ENCODE measurements around the gene RGS14.
"Not testable (repeated sequence)": the region's sequence is repeated elsewhere in the genome, so short reads cannot be mapped to it uniquely, and the experiment has no call there.

The RGS14 gene

DNA sequence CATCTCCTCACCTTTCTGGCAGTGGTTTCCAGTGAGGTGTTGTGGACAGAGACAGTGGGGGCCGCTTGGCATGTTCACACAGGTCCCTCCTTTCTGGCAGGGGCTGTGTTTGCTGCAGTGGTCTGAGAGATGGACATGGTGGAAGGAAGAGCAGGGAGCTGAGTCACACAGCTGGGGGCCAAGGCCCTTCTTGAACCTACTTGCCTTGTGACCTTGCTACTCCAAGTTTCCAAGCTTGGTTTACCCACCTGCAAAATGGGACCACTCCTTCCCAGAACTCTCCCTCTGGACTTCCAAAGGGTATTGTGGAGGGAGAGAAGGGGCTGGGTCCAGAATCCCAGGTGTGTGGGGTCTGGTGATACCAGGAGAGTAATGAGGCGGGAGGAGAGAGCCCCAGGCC is 47.6 kb downstream of the RGS14 start:
- no peak for DNase-seq

DNA sequence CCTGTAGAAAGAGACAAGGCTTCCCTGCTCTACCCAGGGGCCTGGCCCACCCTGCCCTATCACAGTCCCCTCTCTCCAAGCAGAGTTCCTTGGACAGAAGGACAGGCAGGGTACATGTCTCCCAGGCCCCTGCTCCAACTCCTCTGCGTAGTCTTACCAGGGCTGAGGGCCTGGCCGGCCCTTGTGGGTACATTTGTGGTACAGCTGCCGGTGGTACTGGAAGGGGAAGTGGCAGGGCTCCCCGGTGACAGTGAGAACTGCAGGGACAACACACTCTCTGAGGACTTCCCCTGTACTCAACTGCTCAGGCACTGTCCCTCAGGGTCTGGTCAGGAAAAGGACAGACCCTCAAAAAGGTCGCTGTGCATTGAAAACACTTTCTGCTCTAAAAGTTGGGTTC is 48.1 kb downstream of the RGS14 start:
- DNase-seq: no peak

DNA sequence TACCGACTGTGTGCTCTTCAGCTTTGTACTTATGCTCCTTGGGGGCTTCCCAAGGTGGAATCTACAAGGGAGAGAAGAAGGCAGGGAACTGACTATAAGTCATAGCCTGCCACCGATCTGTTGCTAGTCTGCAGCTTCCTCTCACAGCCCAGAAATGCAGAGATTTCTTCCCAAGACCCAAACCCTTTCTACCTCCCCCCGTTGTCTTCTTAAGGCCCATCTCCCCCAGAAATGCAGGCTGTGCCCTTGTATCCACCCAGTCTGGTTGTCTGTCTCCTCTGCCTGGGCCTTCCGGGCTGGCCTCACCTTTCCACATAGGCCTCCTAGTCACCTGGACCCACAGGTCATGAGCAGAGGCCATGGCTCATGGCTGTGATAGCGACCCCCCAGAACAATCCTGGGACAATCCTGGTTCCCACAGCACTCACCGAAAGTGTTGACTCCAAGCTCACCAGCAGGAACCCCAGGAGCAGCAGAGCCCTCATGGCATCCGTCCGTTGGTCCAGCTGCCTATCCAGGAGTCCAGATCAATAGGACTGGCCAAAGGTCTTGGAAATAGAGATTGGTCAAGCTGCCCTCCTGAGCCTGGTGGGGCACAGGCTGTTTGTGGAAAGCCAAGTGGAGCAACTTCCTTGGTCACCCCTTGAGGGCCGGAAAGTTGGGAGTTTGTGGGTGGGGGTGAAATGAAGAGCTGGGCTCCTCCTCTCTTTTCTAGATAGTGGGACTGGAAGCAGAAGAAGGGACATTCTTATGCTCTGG is 51.5 kb downstream of the RGS14 start, which contains the start of gene F12:
TSS of gene F12 (minus strand) at position 522 of the 759 bp plus-strand sequence. CDS start at position 485, 37 bp downstream.
- DNase-seq: no peak

DNA sequence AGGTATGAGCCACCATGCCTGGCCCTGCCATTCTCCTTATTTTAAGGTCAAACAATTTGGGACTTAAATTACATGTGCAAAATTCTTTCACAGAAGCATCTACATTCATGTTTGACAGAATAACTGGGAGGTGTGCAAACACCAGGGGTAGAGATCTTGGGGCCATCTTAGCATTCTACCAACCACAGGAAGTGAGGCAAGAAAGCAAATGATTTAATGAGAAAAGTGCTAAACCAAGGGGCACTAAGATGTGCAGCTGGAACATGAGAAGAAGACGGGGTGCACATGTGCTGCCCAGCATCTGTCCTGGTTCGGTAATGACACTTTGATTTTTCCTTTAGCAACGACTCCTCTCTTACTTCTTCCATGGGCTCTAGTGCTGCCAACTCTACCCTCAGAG is 52.9 kb downstream of the RGS14 start:
- no peak for DNase-seq

DNA sequence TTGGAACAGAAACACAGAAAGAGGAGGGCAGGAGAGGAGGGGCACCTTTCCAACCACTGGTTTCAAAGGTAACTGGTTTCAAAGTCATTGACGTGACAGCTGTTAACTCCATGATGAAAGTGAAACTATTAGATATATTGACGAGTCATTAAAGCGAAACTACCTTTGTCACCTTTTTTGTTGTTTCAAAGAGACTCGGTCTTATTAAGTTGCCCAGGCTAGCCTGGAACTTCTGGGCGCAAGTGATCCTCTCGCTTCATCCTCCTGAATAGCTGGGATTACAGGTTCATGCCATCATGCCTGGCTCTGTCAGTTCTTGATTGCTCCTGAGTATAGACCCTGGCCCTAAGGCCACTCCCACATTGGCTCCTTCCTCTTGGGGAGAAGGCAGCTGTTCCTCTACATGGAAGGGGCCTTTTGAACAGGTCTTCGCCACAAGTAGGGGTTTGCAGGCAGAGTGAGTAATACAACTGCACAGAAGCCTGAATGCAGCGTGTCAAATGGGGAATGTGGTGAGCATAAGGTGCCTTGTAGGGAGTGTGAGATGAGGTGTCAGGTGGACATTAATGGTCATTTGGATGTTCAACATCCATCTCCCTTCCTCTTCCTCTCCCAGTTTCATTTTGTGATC is 55.0 kb downstream of the RGS14 start:
- DNase-seq: no peak

DNA sequence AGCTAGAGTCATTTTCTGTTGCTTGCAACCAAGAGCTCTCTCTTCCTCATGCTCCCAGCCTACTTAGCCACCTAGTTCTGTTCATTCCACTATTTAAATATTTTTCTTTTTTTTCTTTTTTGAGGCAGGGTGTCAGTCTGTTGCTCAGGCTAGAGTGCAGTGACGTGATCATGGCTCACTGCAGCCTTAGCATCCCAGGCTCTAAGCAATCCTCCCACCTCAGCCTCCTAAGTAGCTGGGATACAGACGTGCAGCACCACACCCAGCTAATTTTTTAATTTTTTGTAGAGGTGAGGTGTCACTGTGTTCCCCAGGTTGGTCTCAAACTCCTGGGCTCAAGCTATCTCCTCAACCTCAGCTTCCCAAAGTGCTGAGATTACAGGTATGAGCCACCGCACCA is 56.8 kb downstream of the RGS14 start:
- no peak for DNase-seq

DNA sequence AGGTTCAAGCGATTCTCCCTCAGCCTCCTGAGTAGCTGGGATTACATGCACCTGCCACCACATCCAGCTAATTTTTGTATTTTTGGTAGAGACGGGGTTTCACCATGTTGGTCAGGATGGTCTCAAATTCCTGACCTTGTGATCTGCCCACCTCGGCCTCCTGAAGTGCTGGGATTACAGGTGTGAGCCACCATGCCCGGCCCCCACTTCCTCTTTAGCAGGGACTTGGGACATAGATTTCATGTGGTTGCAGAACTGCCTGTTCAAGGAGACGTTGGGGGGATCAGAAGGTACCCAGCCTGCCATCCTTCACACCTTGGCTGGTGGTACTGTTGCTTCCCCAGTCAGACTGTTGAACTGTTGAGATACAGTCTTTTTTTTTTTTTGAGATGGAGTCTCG is 59.4 kb downstream of the RGS14 start:
- not testable (repeated sequence) for DNase-seq

DNA sequence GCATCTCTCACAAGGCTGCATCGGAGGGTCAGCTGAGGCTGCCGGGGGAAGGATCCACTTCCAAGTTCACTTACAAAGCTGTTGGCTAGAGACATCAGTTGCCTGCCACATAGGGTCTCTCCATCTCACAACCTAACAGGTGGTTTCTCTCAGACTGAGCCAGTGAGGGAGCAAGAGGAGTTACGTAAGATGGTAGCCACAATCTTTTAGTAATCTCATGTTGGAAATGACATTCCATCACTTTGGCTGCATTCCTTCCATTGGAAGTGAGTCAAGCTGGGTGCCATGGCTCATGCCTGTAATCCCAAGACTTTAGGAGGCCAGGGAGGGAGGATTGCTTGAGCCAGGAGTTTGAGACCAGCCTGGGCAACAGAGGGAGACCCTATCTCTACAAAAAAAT is 61.3 kb downstream of the RGS14 start:
- DNase-seq: no peak

DNA sequence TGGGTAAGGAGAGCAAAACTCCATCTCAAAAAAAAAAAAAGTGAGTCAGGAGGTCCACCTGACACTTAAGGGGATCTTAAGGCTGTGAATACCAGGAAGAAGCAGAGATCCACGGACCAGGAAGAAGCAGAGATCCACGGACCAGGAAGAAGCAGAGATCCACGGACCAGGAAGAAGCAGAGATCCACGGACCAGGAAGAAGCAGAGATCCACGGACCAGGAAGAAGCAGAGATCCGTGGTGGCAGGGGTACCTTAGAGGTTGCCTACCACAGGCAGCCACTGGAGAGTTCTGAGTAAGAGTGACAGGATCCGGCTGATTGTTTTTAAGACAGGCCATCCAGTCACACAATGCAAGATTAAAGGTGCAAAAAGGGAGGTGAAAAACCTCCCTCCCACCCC is 62.7 kb downstream of the RGS14 start:
- DNase-seq: not testable (repeated sequence)

DNA sequence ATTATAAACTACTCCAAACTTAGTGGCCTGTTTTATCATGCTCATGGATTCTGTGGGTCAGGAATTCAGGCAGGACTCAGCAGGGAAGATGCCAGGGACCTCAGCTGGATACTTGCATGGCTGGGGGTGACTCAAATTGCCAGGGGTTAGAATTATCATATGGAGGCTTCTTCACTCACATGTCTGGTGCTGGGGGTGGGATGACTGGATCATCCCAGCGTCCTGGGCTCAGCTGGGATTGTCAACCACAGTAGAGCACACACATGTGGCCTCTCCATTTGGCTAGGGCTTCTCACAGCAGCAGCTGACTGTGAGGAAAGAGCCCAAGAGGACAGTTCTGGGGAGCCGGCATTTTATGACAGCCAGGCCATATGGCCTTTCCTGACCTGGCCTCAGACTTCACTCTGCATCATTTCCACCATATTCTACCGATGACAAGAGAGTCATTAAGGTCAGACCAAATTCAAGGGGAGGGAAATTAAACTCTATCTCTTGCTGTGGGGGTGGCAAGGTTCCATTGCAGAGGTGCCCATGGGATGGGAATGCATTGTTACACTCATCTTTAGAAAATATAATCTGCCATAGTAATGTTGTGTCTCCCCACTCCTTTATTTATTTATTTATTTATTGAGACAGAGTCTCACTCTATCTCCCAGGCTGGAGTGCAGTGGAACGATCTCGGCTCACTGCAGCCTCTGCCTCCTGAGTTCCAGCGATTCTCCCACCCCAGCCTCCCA is 63.5 kb downstream of the RGS14 start:
- DNase-seq: no peak
